Peyer's patch (tissue), 4 donors: ENCODE data around the gene ZBTB7C. TPM values are rescaled to one million over a fixed set of nuclear protein-coding genes. Genes with fewer than 3 reads are reported as not detected.
A peak's percentile ranks its signal among the peaks of the same experiment; 100 is the strongest.

Source experiments
- DNase-seq, 3 donors: peaks; one replicate each; pipeline ENCODE4 v3.0.0-alpha.2; 2017 to 2019
- H3K27ac ChIP-seq, 4 donors: fragments of 200-600 bp; sonication (generic); one replicate each; pipeline ENCODE4 v1.5.1; 2016 to 2019
- H3K27me3 ChIP-seq, 2 donors: fragments of 200-600 bp; sonication (generic); one replicate each; pipeline ENCODE4 v1.5.1; 2019
- H3K36me3 ChIP-seq, 3 donors: fragments of 200-600 bp; sonication (generic); one replicate each; pipeline ENCODE4 v1.5.1; 2016 to 2019
- H3K4me1 ChIP-seq, 4 donors: fragments of 200-600 bp; sonication (generic); one replicate each; pipeline ENCODE4 v1.5.1; 2016 to 2019
- H3K4me3 ChIP-seq, 4 donors: fragments of 200-600 bp; sonication (generic); 1 replicate in 3 of 4; 2 replicates in 1 of 4; pipeline ENCODE4 v1.5.1; 2016 to 2019; ENCODE audit warnings: mild to moderate bottlenecking in 1 of 4
- H3K9me3 ChIP-seq, 4 donors: fragments of 200-600 bp; sonication (generic); one replicate each; pipeline ENCODE4 v1.5.1; 2016 to 2019; ENCODE audit warnings: mild to moderate bottlenecking in 1 of 4
- CTCF ChIP-seq, 6 experiments: fragments of 450-650 bp in 4 of 6; fragments of 200-600 bp in 2 of 6; sonication (generic) in 1 of 6; IDR thresholded peaks; one replicate each; pipeline ENCODE4 v1.5.1; 2017 to 2019; ENCODE audit warnings: antibody characterized with exemption in 6 of 6, mild to moderate bottlenecking in 3 of 6, moderate library complexity in 1 of 6
- POLR2A ChIP-seq, 2 donors: fragments of 450-650 bp; IDR thresholded peaks; one replicate each; pipeline ENCODE4 v1.5.1; 2017; ENCODE audit warnings: antibody characterized with exemption in 2 of 2, mild to moderate bottlenecking in 2 of 2, moderate library complexity in 2 of 2
- total RNA-seq, 4 donors: library from RNA; depleted of rRNA; stranded (reverse); fragments of >200 nt; gene quantifications; one replicate each; pipeline ENCODE4 v1.1.0, GENCODE V29; 2016

Gene ZBTB7C
- total RNA-seq, 4 donors from 2014 or later, result 10.5 to 15.7 (median 14.2) TPM

GRCh38 chr18:48002933-48003365 is 406.2 kb downstream of the ZBTB7C start:
- Histone ChIP-seq H3K27me3 (no peaks in the 10 kb centered on the region), H3K9me3 (no peaks in the 10 kb centered on the region), H3K36me3 (no peaks in the 10 kb centered on the region), H3K27ac (no peak overlapping the region), H3K4me1 (peaks cover 0 to 2% (median 0%) of the 10 kb centered on the region in 4 donors), H3K4me3 (no peak overlapping the region)
- peak in 2 of 3 donors; percentile 71 to 80 for DNase-seq
- TF ChIP-seq POLR2A (IDR thresholded peaks at IDR 0.05), result no peak

GRCh38 chr18:48000701-48001100 is 408.5 kb downstream of the ZBTB7C start:
- no peak overlapping the region for H3K4me3 ChIP-seq
- H3K27ac ChIP-seq, result no peak overlapping the region
- H3K9me3 ChIP-seq, result peaks cover 0 to 7% (median 0%) of the 10 kb centered on the region in 4 donors
- H3K36me3 ChIP-seq, result no peaks in the 10 kb centered on the region
- TF ChIP-seq CTCF (IDR thresholded peaks at IDR 0.05) (no peak), POLR2A (IDR thresholded peaks at IDR 0.05) (no peak)
- DNase-seq, result no peak
- no peaks in the 10 kb centered on the region for H3K4me1 ChIP-seq
- H3K27me3 ChIP-seq, result no peaks in the 10 kb centered on the region

GRCh38 chr18:47999801-48000248 is 409.4 kb downstream of the ZBTB7C start:
- H3K36me3 ChIP-seq, result no peaks in the 10 kb centered on the region
- no peaks in the 10 kb centered on the region for H3K27me3 ChIP-seq
- no peak for DNase-seq
- no peak for TF ChIP-seq CTCF (IDR thresholded peaks at IDR 0.05)
- no peak overlapping the region for H3K27ac ChIP-seq
- H3K9me3 ChIP-seq, result peaks cover 0 to 7% (median 0%) of the 10 kb centered on the region in 4 donors
- no peak overlapping the region for H3K4me3 ChIP-seq
- no peaks in the 10 kb centered on the region for H3K4me1 ChIP-seq

- peak in 1 of 3 donors; percentile 14 for DNase-seq
Observed at GRCh38 chr18:47997338-47997780, 411.8 kb downstream of the ZBTB7C start.

GRCh38 chr18:47996091-47996541 is 413.1 kb downstream of the ZBTB7C start:
- no peaks in the 10 kb centered on the region for H3K36me3 ChIP-seq
- peaks cover 0 to 7% (median 0%) of the 10 kb centered on the region in 4 donors for H3K9me3 ChIP-seq
- H3K27me3 ChIP-seq, result no peaks in the 10 kb centered on the region
- no peak overlapping the region for H3K4me3 ChIP-seq
- no peak for TF ChIP-seq POLR2A (IDR thresholded peaks at IDR 0.05)
- no peak for TF ChIP-seq CTCF (IDR thresholded peaks at IDR 0.05)
- DNase-seq, result no peak
- no peak overlapping the region for H3K27ac ChIP-seq
- no peaks in the 10 kb centered on the region for H3K4me1 ChIP-seq

More at GRCh38 chr18:47997338-47997780, 411.8 kb downstream of the ZBTB7C start:
- Histone ChIP-seq H3K36me3 (no peaks in the 10 kb centered on the region), H3K9me3 (peaks cover 0 to 7% (median 0%) of the 10 kb centered on the region in 4 donors), H3K4me1 (no peaks in the 10 kb centered on the region), H3K27ac (no peak overlapping the region), H3K4me3 (no peak overlapping the region), H3K27me3 (no peaks in the 10 kb centered on the region)
- TF ChIP-seq POLR2A (IDR thresholded peaks at IDR 0.05), result no peak
- peak in 2 of 6 experiments; percentile 7 for TF ChIP-seq CTCF (IDR thresholded peaks at IDR 0.05)

GRCh38 chr18:47995654-47996053 is 413.5 kb downstream of the ZBTB7C start:
- Histone ChIP-seq H3K27me3 (no peaks in the 10 kb centered on the region), H3K4me1 (no peaks in the 10 kb centered on the region), H3K4me3 (no peak overlapping the region), H3K27ac (no peak overlapping the region), H3K9me3 (peaks cover 0 to 7% (median 0%) of the 10 kb centered on the region in 4 donors), H3K36me3 (no peaks in the 10 kb centered on the region)
- no peak for DNase-seq
- TF ChIP-seq POLR2A (IDR thresholded peaks at IDR 0.05), result no peak
- TF ChIP-seq CTCF (IDR thresholded peaks at IDR 0.05), result no peak
